ENCODE measurements around the gene LEMD3.
A peak's percentile ranks its signal among the peaks of the same experiment; 100 is the strongest.

Gene LEMD3

GRCh38 chr12:65192963-65193516 lies 23.7 kb downstream of the LEMD3 start:
- Histone ChIP-seq H3K27ac (peak overlapping the region; percentile 59), H3K9me3 (no peaks in the 10 kb centered on the region), H3K36me3 (no peaks in the 10 kb centered on the region), H3K4me3 (ENCODE audit: low read depth in 1 of 2, low read length in 1 of 2) (no peak overlapping the region), H3K27me3 (no peaks in the 10 kb centered on the region), H3K4me1 (ENCODE audit: control insufficient read depth in 1 of 2, insufficient read depth in 1 of 2, low read depth in 1 of 2, low read length in 1 of 2) (peaks cover 15 to 44% of the 10 kb centered on the region in 2 experiments)
- no peak for TF ChIP-seq CTCF (IDR thresholded peaks at IDR 0.05)

GRCh38 chr12:65194949-65195348 lies 25.6 kb downstream of the LEMD3 start:
- H3K27me3 ChIP-seq = no peaks in the 10 kb centered on the region
- peaks cover 29 to 45% of the 10 kb centered on the region in 2 experiments for H3K4me1 ChIP-seq (ENCODE audit: control insufficient read depth in 1 of 2, insufficient read depth in 1 of 2, low read depth in 1 of 2, low read length in 1 of 2)
- H3K36me3 ChIP-seq = no peaks in the 10 kb centered on the region
- H3K9me3 ChIP-seq = no peaks in the 10 kb centered on the region
- H3K27ac ChIP-seq = no peak overlapping the region
- no peak for TF ChIP-seq CTCF (IDR thresholded peaks at IDR 0.05)
- no peak overlapping the region for H3K4me3 ChIP-seq (ENCODE audit: low read depth in 1 of 2, low read length in 1 of 2)

GRCh38 chr12:65195387-65196055 lies 26.1 kb downstream of the LEMD3 start:
- no peaks in the 10 kb centered on the region for H3K36me3 ChIP-seq
- peaks cover 32 to 45% of the 10 kb centered on the region in 2 experiments for H3K4me1 ChIP-seq (ENCODE audit: control insufficient read depth in 1 of 2, insufficient read depth in 1 of 2, low read depth in 1 of 2, low read length in 1 of 2)
- H3K27me3 ChIP-seq = no peaks in the 10 kb centered on the region
- H3K27ac ChIP-seq = peak overlapping the region; percentile 2
- TF ChIP-seq CTCF (IDR thresholded peaks at IDR 0.05) = no peak
- H3K9me3 ChIP-seq = no peaks in the 10 kb centered on the region
- H3K4me3 ChIP-seq (ENCODE audit: low read depth in 1 of 2, low read length in 1 of 2) = no peak overlapping the region

- peak overlapping the region; percentile 24 for H3K27ac ChIP-seq
- H3K27me3 ChIP-seq = no peaks in the 10 kb centered on the region
- no peaks in the 10 kb centered on the region for H3K9me3 ChIP-seq
- peaks cover 37 to 49% of the 10 kb centered on the region in 2 experiments for H3K4me1 ChIP-seq (ENCODE audit: control insufficient read depth in 1 of 2, insufficient read depth in 1 of 2, low read depth in 1 of 2, low read length in 1 of 2)
- H3K36me3 ChIP-seq = no peaks in the 10 kb centered on the region
- no peak overlapping the region for H3K4me3 ChIP-seq (ENCODE audit: low read depth in 1 of 2, low read length in 1 of 2)
- no peak for TF ChIP-seq CTCF (IDR thresholded peaks at IDR 0.05)
Observed at GRCh38 chr12:65196762-65197567, 27.6 kb downstream of the LEMD3 start.

GRCh38 chr12:65199604-65200003 lies 30.2 kb downstream of the LEMD3 start:
- Histone ChIP-seq H3K27me3 (no peaks in the 10 kb centered on the region), H3K4me1 (ENCODE audit: control insufficient read depth in 1 of 2, insufficient read depth in 1 of 2, low read depth in 1 of 2, low read length in 1 of 2) (peaks cover 53 to 55% of the 10 kb centered on the region in 2 experiments), H3K9me3 (no peaks in the 10 kb centered on the region), H3K36me3 (no peaks in the 10 kb centered on the region), H3K27ac (no peak overlapping the region), H3K4me3 (ENCODE audit: low read depth in 1 of 2, low read length in 1 of 2) (no peak overlapping the region)
- TF ChIP-seq CTCF (IDR thresholded peaks at IDR 0.05) = no peak

All from neutrophil (primary cell).